Measurements from ENCODE around the gene ZNF700.
A peak's percentile ranks its signal among the peaks of the same experiment; 100 is the strongest.

ZNF700 gene

DNA sequence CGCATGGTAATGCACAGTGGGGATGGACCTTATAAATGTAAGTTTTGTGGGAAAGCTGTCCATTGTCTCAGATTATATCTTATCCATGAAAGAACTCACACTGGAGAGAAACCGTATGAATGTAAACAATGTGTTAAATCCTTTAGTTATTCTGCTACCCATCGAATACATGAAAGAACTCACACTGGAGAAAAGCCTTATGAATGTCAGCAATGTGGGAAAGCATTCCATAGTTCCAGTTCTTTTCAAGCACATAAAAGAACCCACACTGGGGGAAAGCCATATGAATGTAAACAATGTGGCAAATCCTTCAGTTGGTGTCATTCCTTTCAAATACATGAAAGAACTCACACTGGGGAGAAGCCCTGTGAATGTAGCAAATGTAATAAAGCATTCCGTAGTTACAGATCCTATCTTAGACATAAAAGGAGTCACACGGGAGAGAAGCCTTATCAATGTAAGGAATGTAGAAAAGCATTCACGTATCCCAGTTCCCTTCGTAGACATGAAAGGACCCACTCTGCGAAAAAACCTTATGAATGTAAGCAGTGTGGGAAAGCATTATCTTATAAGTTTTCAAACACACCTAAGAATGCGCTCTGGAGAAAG lies 53.7 kb downstream of the ZNF700 start:
- ChIA-PET POLR2A (no interaction called here), CTCF (interaction anchor here (1.1 kb wide), 1 partner anchor 10 kb away, joined by 3 read pairs; no protein-coding TSS in a partner anchor)
- Histone ChIP-seq H3K4me3 (ENCODE audit: low read depth, low read length) (no peak overlapping the region), H3K4me1 (ENCODE audit: control insufficient read depth, insufficient read depth, low read length) (no peaks in the 10 kb centered on the region), H3K36me3 (ENCODE audit: control insufficient read depth in 2 of 2, insufficient read depth in 1 of 2, low read length in 2 of 2) (no peaks in the 10 kb centered on the region), H3K9me3 (ENCODE audit: control insufficient read depth, insufficient read depth, low read depth, low read length) (no peaks in the 10 kb centered on the region), H3K27ac (ENCODE audit: extremely low read depth, low read depth, low read length) (no peak overlapping the region)
- TF ChIP-seq ZNF274 (IDR thresholded peaks at IDR 0.05; ENCODE audit: low read length) = no peak
- TF ChIP-seq ZNF274 (tag by site-specific recombination; IDR thresholded peaks at IDR 0.05; ENCODE audit: borderline replicate concordance) = peak; percentile 72; the same call in 1 of the 2 replicates
- TF ChIP-seq ZBTB10 (tag by site-specific recombination; IDR thresholded peaks at IDR 0.05) = no peak

DNA sequence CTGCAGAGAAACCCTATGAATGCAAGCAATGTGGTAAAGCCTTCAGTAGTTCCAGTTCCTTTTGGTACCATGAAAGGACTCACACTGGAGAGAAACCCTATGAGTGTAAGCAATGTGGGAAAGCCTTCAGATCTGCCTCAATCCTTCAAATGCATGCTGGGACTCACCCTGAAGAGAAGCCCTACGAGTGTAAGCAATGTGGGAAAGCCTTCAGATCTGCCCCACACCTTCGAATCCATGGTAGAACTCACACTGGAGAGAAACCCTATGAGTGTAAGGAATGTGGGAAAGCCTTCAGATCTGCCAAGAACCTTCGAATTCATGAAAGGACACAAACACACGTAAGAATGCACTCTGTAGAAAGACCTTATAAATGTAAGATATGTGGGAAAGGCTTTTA lies 54.6 kb downstream of the ZNF700 start:
- Histone ChIP-seq H3K9me3 (ENCODE audit: control insufficient read depth, insufficient read depth, low read depth, low read length) (no peaks in the 10 kb centered on the region), H3K4me3 (ENCODE audit: low read depth, low read length) (no peak overlapping the region), H3K36me3 (ENCODE audit: control insufficient read depth in 2 of 2, insufficient read depth in 1 of 2, low read length in 2 of 2) (no peaks in the 10 kb centered on the region), H3K4me1 (ENCODE audit: control insufficient read depth, insufficient read depth, low read length) (no peaks in the 10 kb centered on the region), H3K27ac (ENCODE audit: extremely low read depth, low read depth, low read length) (no peak overlapping the region)
- ChIA-PET POLR2A (no interaction called here), CTCF (no interaction called here)
- no peak for TF ChIP-seq ZNF548 (tag by site-specific recombination; IDR thresholded peaks at IDR 0.05)
- TF ChIP-seq SETDB1 (IDR thresholded peaks at IDR 0.05; ENCODE audit: insufficient read length, low read length) = peak; percentile 97
- TF ChIP-seq, protein P1, sequence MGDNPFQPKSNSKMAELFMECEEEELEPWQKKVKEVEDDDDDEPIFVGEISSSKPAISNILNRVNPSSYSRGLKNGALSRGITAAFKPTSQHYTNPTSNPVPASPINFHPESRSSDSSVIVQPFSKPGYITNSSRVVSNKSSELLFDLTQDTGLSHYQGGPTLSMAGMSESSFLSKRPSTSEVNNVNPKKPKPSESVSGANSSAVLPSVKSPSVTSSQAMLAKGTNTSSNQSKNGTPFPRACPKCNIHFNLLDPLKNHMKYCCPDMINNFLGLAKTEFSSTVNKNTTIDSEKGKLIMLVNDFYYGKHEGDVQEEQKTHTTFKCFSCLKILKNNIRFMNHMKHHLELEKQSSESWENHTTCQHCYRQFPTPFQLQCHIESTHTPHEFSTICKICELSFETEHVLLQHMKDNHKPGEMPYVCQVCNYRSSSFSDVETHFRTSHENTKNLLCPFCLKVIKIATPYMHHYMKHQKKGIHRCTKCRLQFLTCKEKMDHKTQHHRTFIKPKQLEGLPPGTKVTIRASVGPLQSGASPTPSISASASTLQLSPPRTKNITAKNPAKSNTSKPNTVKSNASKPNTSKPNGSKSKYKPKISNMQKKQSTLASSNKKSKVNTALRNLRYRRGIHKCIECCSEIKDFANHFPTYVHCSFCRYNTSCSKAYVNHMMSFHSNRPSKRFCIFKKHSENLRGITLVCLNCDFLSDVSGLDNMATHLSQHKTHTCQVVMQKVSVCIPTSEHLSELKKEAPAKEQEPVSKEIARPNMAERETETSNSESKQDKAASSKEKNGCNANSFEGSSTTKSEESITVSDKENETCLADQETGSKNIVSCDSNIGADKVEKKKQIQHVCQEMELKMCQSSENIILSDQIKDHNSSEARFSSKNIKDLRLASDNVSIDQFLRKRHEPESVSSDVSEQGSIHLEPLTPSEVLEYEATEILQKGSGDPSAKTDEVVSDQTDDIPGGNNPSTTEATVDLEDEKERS (tag by site-specific recombination; IDR thresholded peaks at IDR 0.05) = peak; percentile 76; the same call in 1 of the 2 replicates

DNA sequence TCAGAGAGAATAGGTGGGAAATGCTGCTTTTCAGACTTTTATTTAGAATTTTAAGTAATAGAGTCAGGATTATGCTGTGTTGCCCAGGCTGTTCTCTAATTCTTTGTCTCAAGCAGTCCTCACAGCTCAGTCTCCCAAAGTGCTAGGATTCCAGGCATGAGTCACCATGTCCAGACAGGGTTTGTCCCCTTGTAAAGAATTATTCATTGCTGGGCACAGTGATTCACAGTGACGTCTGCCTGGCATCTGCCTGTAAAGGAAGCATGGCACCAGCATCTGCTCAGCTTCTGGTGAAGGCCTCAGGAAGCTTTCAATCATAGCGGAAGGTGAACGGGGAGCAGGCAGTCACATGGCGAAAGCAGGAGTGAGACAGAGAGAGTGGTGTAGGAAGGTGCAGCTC lies 57.6 kb downstream of the ZNF700 start:
- no peak overlapping the region for H3K27ac ChIP-seq (ENCODE audit: extremely low read depth, low read depth, low read length)
- TF ChIP-seq ZNF214 (tag by site-specific recombination; IDR thresholded peaks at IDR 0.05; ENCODE audit: borderline replicate concordance) = no peak
- TF ChIP-seq ZNF530 (tag by site-specific recombination; IDR thresholded peaks at IDR 0.05; ENCODE audit: low read depth) = no peak
- no peak for TF ChIP-seq SETDB1 (IDR thresholded peaks at IDR 0.05; ENCODE audit: insufficient read length, low read length)
- no peak for TF ChIP-seq ZNF707 (tag by site-specific recombination; IDR thresholded peaks at IDR 0.05)
- TF ChIP-seq ZIC2 (tag by site-specific recombination; IDR thresholded peaks at IDR 0.05) = no peak
- no peak for TF ChIP-seq ZNF184 (tag by site-specific recombination; IDR thresholded peaks at IDR 0.05)
- TF ChIP-seq ZNF664 (tag by site-specific recombination; IDR thresholded peaks at IDR 0.05) = no peak
- no peak for TF ChIP-seq ZNF501 (tag by site-specific recombination; IDR thresholded peaks at IDR 0.05)
- no peak for TF ChIP-seq ZNF394 (tag by site-specific recombination; IDR thresholded peaks at IDR 0.05; ENCODE audit: borderline replicate concordance)
- TF ChIP-seq KLF7 (tag by site-specific recombination; IDR thresholded peaks at IDR 0.05; ENCODE audit: borderline replicate concordance) = no peak
- no peak for TF ChIP-seq ZNF169 (tag by site-specific recombination; IDR thresholded peaks at IDR 0.05)
- no peak for TF ChIP-seq ZNF645 (tag by site-specific recombination; IDR thresholded peaks at IDR 0.05)
- TF ChIP-seq PATZ1 (tag by site-specific recombination; IDR thresholded peaks at IDR 0.05) = no peak
- TF ChIP-seq ZXDB (tag by site-specific recombination; IDR thresholded peaks at IDR 0.05) = no peak
- TF ChIP-seq ZSCAN4 (tag by site-specific recombination; IDR thresholded peaks at IDR 0.05) = no peak
- TF ChIP-seq ZNF138 (tag by site-specific recombination; IDR thresholded peaks at IDR 0.05; ENCODE audit: borderline replicate concordance) = no peak

More for the DNA sequence above, 57.6 kb downstream of the ZNF700 start:
- ChIA-PET CTCF (interaction anchor here (0.9 to 1.1 kb wide), 2 partner anchors 103 to 185 kb away, joined by 3 to 5 read pairs; partner anchors contain the start of gene ZNF491), POLR2A (no interaction called here)
- Histone ChIP-seq H3K9me3 (ENCODE audit: control insufficient read depth, insufficient read depth, low read depth, low read length) (no peaks in the 10 kb centered on the region), H3K4me3 (ENCODE audit: low read depth, low read length) (no peak overlapping the region), H3K4me1 (ENCODE audit: control insufficient read depth, insufficient read depth, low read length) (no peaks in the 10 kb centered on the region), H3K36me3 (ENCODE audit: control insufficient read depth in 2 of 2, insufficient read depth in 1 of 2, low read length in 2 of 2) (no peaks in the 10 kb centered on the region)
